MCF 10A (cell line): Measurements from ENCODE around the gene SQOR. TPM values are rescaled to one million over a fixed set of nuclear protein-coding genes. Genes with fewer than 3 reads are reported as not detected.

Experiments used
- BruUV-seq: library from RNA; stranded (reverse); fragments of 400-500 nt; replicated peaks from 2 replicates; lab custom pipeline; 2021; lab: Mats Ljungman, UMichigan
- CTCF ChIA-PET: fragments of 300-600 bp; sonication (Branson Sonifier 250); formaldehyde crosslinking; extraction: SDS; loops from one replicate; lab custom pipeline; 2021; ENCODE audit warnings: antibody characterized with exemption, inconsistent platforms; lab: Yijun Ruan, JAX
- POLR2A ChIA-PET: fragments of 300-600, 350-650 bp; sonication (Branson Sonifier 250); formaldehyde crosslinking; extraction: SDS; loops from one replicate; lab custom pipeline; 2020; ENCODE audit warnings: antibody characterized with exemption, inconsistent platforms; lab: Yijun Ruan, JAX
- DNase-seq: peaks from one replicate; pipeline ENCODE4 v3.0.0-alpha.2; 2018; ENCODE audit not compliant: unreplicated experiment
- H3K27ac Mint-ChIP-seq: one replicate; pipeline ENCODE4 v1.8.0; 2022; ENCODE audit warnings: mild to moderate bottlenecking, low read depth, mixed read lengths; ENCODE audit not compliant: unreplicated experiment
- H3K27me3 Mint-ChIP-seq: one replicate; pipeline ENCODE4 v1.8.0; 2022; ENCODE audit warnings: mixed read lengths; ENCODE audit not compliant: insufficient read depth, unreplicated experiment
- H3K36me3 Mint-ChIP-seq: one replicate; pipeline ENCODE4 v1.8.0; 2022; ENCODE audit warnings: mild to moderate bottlenecking, moderate library complexity, mixed read lengths; ENCODE audit not compliant: insufficient read depth, unreplicated experiment
- H3K4me1 Mint-ChIP-seq: one replicate; pipeline ENCODE4 v1.8.0; 2022; ENCODE audit warnings: mixed read lengths; ENCODE audit not compliant: insufficient read depth, unreplicated experiment
- H3K4me3 Mint-ChIP-seq: one replicate; pipeline ENCODE4 v1.8.0; 2022; ENCODE audit warnings: mild to moderate bottlenecking, moderate library complexity, mixed read lengths; ENCODE audit not compliant: unreplicated experiment
- H3K9me3 Mint-ChIP-seq: one replicate; pipeline ENCODE4 v1.8.0; 2022; ENCODE audit warnings: mixed read lengths; ENCODE audit not compliant: unreplicated experiment
- intact Hi-C: fragments of 100-400 bp; cut with micrococcal nuclease; formaldehyde crosslinking; loops from 2 replicates; pipeline ENCODE4 v1.14.1; 2022
- total RNA-seq: library from RNA; stranded (reverse); gene quantifications from 2 replicates; pipeline ENCODE4 v1.2.3, GENCODE V29; 2022
- TF ChIP-seq, protein P1 (sequence below): fragments of 200-600 bp; IDR thresholded peaks from one replicate; pipeline ENCODE4 v1.8.0; 2022; ENCODE audit warnings: antibody characterized with exemption, mild to moderate bottlenecking; ENCODE audit not compliant: unreplicated experiment

SQOR gene
- total RNA-seq, 1 experiment from 2014 or later = 75.0 TPM

DNA sequence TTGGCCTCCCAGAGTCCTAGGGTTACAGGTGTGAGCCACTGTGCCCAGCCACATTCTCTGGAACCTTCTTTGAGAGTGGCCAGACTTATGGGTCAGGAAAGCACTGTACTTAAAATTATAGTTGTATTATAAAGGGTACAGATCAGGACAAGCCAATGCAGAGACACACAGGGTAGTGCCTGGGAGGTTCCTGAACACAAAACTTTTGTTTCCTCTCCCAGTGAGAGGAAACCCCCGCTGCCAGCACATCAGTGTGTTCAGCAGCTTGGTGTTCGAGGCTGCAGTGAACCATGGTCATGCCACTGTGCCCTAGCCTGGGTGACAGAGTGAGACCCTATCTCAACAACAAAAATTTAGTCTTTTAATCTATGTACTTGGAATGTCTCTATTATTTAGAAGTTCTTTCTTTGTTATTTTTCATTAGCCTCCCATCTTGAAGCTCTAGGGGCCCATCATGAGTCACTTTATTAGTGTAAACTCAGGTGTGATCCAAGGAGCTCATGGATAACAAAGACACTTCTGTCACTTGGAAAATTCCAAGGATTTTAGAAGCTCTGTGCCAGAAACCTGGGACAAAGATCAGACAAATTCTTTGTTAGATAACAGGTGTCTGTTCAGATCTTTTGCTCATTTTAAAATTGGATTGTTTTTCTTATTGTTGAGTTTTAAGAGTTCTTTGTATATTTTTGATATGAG lies 39.8 kb upstream of the SQOR start:
- Mint-ChIP-seq H3K27me3 (no peaks in the 10 kb centered on the region), H3K4me1 (no peaks in the 10 kb centered on the region), H3K4me3 (no peak overlapping the region), H3K27ac (no peak overlapping the region), H3K36me3 (peaks cover 15% of the 10 kb centered on the region), H3K9me3 (no peaks in the 10 kb centered on the region)
- POLR2A ChIA-PET = interaction anchor here (2.1 kb wide), 1 partner anchor 9 kb away, joined by 7 read pairs; the partner anchor contains the start of gene BLOC1S6
- TF ChIP-seq, protein P1, sequence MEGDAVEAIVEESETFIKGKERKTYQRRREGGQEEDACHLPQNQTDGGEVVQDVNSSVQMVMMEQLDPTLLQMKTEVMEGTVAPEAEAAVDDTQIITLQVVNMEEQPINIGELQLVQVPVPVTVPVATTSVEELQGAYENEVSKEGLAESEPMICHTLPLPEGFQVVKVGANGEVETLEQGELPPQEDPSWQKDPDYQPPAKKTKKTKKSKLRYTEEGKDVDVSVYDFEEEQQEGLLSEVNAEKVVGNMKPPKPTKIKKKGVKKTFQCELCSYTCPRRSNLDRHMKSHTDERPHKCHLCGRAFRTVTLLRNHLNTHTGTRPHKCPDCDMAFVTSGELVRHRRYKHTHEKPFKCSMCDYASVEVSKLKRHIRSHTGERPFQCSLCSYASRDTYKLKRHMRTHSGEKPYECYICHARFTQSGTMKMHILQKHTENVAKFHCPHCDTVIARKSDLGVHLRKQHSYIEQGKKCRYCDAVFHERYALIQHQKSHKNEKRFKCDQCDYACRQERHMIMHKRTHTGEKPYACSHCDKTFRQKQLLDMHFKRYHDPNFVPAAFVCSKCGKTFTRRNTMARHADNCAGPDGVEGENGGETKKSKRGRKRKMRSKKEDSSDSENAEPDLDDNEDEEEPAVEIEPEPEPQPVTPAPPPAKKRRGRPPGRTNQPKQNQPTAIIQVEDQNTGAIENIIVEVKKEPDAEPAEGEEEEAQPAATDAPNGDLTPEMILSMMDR = no peak
- intact Hi-C loops = no loop called here
- BruUV-seq = no TSS peak
- CTCF ChIA-PET = interaction anchor here (0.6 to 2.6 kb wide), 6 partner anchors 9 to 137 kb away, joined by 3 to 13 read pairs (median 6); no protein-coding TSS in a partner anchor
- DNase-seq = no peak

DNA sequence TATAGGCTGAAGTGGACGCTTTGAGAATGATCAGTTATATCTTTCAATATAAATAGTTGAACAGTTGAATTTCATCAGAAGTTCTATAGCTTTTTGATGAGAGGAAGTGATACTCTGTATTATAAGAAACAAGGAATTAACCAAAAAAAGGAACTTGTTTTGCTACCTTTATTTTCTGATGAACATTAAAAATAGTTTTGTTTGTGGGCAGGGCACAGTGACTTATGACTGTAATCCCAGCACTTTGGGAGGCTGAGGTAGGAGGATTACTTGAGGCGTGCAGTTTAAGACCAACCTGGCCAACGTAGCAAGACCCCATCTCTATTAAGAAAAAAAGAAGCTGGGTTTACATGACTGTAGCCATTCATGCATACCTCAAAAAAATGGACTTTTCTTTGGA lies 30.9 kb upstream of the SQOR start:
- intact Hi-C loops = no loop called here
- DNase-seq = no peak
- BruUV-seq = no TSS peak
- ChIA-PET CTCF (interaction anchor here (0.9 to 3.8 kb wide), 5 partner anchors 8 to 174 kb away, joined by 3 to 15 read pairs (median 5); no protein-coding TSS in a partner anchor), POLR2A (interaction anchor here (2.3 kb wide), 1 partner anchor 16 kb away, joined by 15 read pairs; the partner anchor contains the start of gene BLOC1S6)
- Mint-ChIP-seq H3K36me3 (peaks cover 49% of the 10 kb centered on the region), H3K4me1 (no peaks in the 10 kb centered on the region), H3K4me3 (no peak overlapping the region), H3K9me3 (no peaks in the 10 kb centered on the region), H3K27me3 (no peaks in the 10 kb centered on the region), H3K27ac (no peak overlapping the region)
- TF ChIP-seq, protein P1 = no peak

DNA sequence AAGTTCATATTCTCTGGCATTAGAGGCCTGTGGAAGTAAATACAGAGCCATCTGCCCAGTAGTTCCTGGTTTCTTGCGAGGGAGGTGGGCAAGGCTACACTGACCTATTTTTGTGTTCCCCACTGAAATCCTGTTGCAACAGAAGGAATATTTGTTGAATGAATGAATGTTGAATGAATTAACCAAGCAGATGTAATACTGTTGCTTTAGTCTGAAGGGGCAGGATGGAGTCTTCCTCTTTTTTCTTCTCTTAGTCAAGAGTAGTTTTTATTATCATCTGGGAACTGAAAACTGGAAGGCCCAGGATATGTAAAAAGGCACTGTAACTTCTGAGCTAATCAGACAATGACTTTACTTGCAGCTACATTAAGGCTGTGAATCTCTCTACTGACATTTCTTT lies 30.5 kb upstream of the SQOR start:
- intact Hi-C loops = no loop called here
- no peaks in the 10 kb centered on the region for H3K4me1 Mint-ChIP-seq
- no peaks in the 10 kb centered on the region for H3K27me3 Mint-ChIP-seq
- no TSS peak for BruUV-seq
- H3K27ac Mint-ChIP-seq = no peak overlapping the region
- TF ChIP-seq, protein P1 = no peak
- no peak overlapping the region for H3K4me3 Mint-ChIP-seq
- DNase-seq = no peak
- ChIA-PET CTCF (interaction anchor here (0.9 to 3.8 kb wide), 5 partner anchors 8 to 175 kb away, joined by 3 to 15 read pairs (median 5); no protein-coding TSS in a partner anchor), POLR2A (interaction anchor here (2.3 kb wide), 1 partner anchor 16 kb away, joined by 15 read pairs; the partner anchor contains the start of gene BLOC1S6)
- H3K36me3 Mint-ChIP-seq = peaks cover 53% of the 10 kb centered on the region
- H3K9me3 Mint-ChIP-seq = no peaks in the 10 kb centered on the region

DNA sequence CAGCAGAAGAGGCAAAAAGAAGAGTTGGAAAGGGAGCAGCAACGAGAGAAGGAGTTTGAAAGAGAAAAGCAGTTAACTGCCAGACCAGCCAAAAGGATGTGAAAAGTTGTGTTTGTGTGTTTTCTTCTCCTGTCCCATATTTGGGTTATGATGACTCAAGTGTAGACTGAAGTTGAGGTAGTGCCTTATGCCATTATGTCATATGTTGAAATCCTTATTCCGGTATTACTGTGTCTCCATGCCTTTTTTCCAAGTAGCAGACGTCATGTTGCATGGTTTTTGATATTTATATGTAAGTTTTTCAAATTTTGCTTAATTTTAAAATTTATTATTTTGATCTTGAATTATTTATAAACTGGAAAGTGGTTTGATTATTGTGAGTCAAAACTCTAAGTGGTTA lies 28.4 kb upstream of the SQOR start:
- no TSS peak for BruUV-seq
- POLR2A ChIA-PET = interaction anchor here (0.6 to 1.7 kb wide), 3 partner anchors 18 to 103 kb away, joined by 4 to 5 read pairs (median 4); partner anchors contain the start of gene BLOC1S6
- H3K9me3 Mint-ChIP-seq = no peaks in the 10 kb centered on the region
- H3K27me3 Mint-ChIP-seq = no peaks in the 10 kb centered on the region
- TF ChIP-seq, protein P1 = no peak
- no peak overlapping the region for H3K27ac Mint-ChIP-seq
- no peak overlapping the region for H3K4me3 Mint-ChIP-seq
- CTCF ChIA-PET = interaction anchor here (0.6 to 1.8 kb wide), 4 partner anchors 8 to 176 kb away, joined by 3 to 6 read pairs (median 4); no protein-coding TSS in a partner anchor
- H3K36me3 Mint-ChIP-seq = peaks cover 58% of the 10 kb centered on the region
- intact Hi-C loops = no loop called here
- no peak for DNase-seq
- no peaks in the 10 kb centered on the region for H3K4me1 Mint-ChIP-seq
